MM.1S (cell line): Measurements from ENCODE around the gene NEGR1.

Source experiments
- EZH2 ChIP-seq: fragments of 300-600 bp; sonication (generic); optimal IDR thresholded peaks from 2 replicates; pipeline ENCODE3; 2017; ENCODE audit warnings: low read depth, mild to moderate bottlenecking, antibody characterized with exemption, low read length, mixed read lengths
- TF ChIP-seq, protein P1 (sequence below): fragments of 300-600 bp; sonication (generic); IDR thresholded peaks from 2 replicates; pipeline ENCODE4 v1.5.1; 2016; ENCODE audit warnings: antibody characterized with exemption, low read length, mixed read lengths

DNA sequence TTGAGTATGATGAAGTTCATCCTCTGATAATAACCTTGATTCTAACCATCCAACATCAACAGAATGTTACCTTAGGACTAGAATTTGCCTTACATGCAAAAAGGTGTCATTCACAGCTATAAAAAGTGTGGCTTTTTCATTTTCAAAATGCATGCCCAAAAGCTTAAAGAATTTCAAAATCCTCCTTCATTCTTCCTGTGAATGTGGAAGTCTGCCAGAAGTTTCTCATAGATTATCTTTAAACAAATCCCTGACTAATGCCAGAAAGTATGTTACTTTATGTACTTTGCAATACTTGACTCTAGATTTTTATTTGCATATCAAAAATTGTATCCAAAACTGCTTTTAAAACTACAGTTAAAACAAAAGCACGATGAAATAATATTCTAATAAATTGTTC lies 930.9 kb downstream of the NEGR1 start:
- TF ChIP-seq, protein P1, sequence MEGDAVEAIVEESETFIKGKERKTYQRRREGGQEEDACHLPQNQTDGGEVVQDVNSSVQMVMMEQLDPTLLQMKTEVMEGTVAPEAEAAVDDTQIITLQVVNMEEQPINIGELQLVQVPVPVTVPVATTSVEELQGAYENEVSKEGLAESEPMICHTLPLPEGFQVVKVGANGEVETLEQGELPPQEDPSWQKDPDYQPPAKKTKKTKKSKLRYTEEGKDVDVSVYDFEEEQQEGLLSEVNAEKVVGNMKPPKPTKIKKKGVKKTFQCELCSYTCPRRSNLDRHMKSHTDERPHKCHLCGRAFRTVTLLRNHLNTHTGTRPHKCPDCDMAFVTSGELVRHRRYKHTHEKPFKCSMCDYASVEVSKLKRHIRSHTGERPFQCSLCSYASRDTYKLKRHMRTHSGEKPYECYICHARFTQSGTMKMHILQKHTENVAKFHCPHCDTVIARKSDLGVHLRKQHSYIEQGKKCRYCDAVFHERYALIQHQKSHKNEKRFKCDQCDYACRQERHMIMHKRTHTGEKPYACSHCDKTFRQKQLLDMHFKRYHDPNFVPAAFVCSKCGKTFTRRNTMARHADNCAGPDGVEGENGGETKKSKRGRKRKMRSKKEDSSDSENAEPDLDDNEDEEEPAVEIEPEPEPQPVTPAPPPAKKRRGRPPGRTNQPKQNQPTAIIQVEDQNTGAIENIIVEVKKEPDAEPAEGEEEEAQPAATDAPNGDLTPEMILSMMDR = no peak
- TF ChIP-seq EZH2 = no peak
